IMR-90 (cell line): ENCODE measurements around the gene PLD5. TPM values are rescaled to one million over a fixed set of nuclear protein-coding genes. Genes with fewer than 3 reads are reported as not detected.

Source experiments
- ATAC-seq: fragments of 200-7000 bp; cut with Tn5 transposase; 2 replicates; pipeline ENCODE4 v1.9.1; 2020; ENCODE audit warnings: low read depth, mild to moderate bottlenecking, moderate library complexity
- BruUV-seq: library from RNA; stranded (reverse); fragments of 400-500 nt; replicated peaks from 2 replicates; lab custom pipeline; 2021; lab: Mats Ljungman, UMichigan
- CTCF ChIA-PET: fragments of 300-600 bp; formaldehyde crosslinking; extraction: SDS; loops from one replicate; lab custom pipeline; 2021; ENCODE audit warnings: antibody characterized with exemption; lab: Yijun Ruan, JAX
- POLR2A ChIA-PET: fragments of 300-600 bp; sonication (Branson Sonifier 250); formaldehyde crosslinking; loops from one replicate; lab custom pipeline; 2022; ENCODE audit warnings: antibody characterized with exemption; ENCODE audit not compliant: unreplicated experiment; lab: Charles Lee
- DNase-seq: peaks from one replicate; pipeline ENCODE4 v3.0.0; 2013
- H2AFZ ChIP-seq: replicated peaks from 2 replicates; pipeline ENCODE3; 2013; ENCODE audit warnings: low read length, mild to moderate bottlenecking; ENCODE audit not compliant: poor library complexity
- H2AK5ac ChIP-seq: 2 replicates; pipeline ENCODE4 v1.6.1; 2013; ENCODE audit warnings: low read depth, low read length, inconsistent platforms
- H2AK9ac ChIP-seq: replicated peaks from 2 replicates; pipeline ENCODE3; 2013; ENCODE audit warnings: mild to moderate bottlenecking, low read depth, low read length, moderate library complexity; ENCODE audit not compliant: poor library complexity
- H2BK120ac ChIP-seq: 2 replicates; pipeline ENCODE4 v1.6.1; 2013; ENCODE audit warnings: low read depth, low read length, inconsistent platforms
- H2BK15ac ChIP-seq: 3 replicates; pipeline ENCODE4 v1.6.1; 2013; ENCODE audit warnings: low read depth, low read length, inconsistent platforms
- H2BK20ac ChIP-seq: 2 replicates; pipeline ENCODE4 v1.6.1; 2013; ENCODE audit warnings: low read depth, mild to moderate bottlenecking, inconsistent platforms, low read length, moderate library complexity
- H2BK5ac ChIP-seq: 2 replicates; pipeline ENCODE4 v1.6.1; 2013; ENCODE audit warnings: mild to moderate bottlenecking, low read depth, low read length, inconsistent platforms; ENCODE audit not compliant: poor library complexity, severe bottlenecking
- H3K14ac ChIP-seq: replicated peaks from 2 replicates; pipeline ENCODE4 v1.6.1; 2013; ENCODE audit warnings: low read depth, low read length, inconsistent platforms
- H3K18ac ChIP-seq: 2 replicates; pipeline ENCODE4 v1.6.1; 2013; ENCODE audit warnings: low read depth, low read length, control low read depth
- H3K23ac ChIP-seq: 2 replicates; pipeline ENCODE4 v1.6.1; 2013; ENCODE audit warnings: low read depth, low read length, inconsistent platforms
- H3K27ac ChIP-seq: 2 replicates; pipeline ENCODE4 v1.5.1; 2013; ENCODE audit warnings: mild to moderate bottlenecking, control low read depth, low read length; ENCODE audit not compliant: insufficient read depth
- H3K27me3 ChIP-seq: 2 replicates; pipeline ENCODE4 v1.6.1; 2013; ENCODE audit warnings: low read length; ENCODE audit not compliant: control insufficient read depth, insufficient read depth
- H3K36me3 ChIP-seq: 2 replicates; pipeline ENCODE4 v1.6.1; 2013; ENCODE audit warnings: low read length, mixed read lengths; ENCODE audit not compliant: control insufficient read depth, insufficient read depth
- H3K4ac ChIP-seq: 2 replicates; pipeline ENCODE4 v1.6.1; 2013; ENCODE audit warnings: low read depth, low read length, inconsistent platforms
- H3K4me1 ChIP-seq: 2 replicates; pipeline ENCODE4 v1.6.1; 2013; ENCODE audit warnings: low read length, mixed read lengths; ENCODE audit not compliant: control insufficient read depth, insufficient read depth
- H3K4me2 ChIP-seq: 2 replicates; pipeline ENCODE4 v1.6.1; 2013; ENCODE audit warnings: low read depth, mild to moderate bottlenecking, control low read depth, low read length, moderate library complexity
- H3K4me3 ChIP-seq: 2 replicates; pipeline ENCODE4 v1.5.1; 2013; ENCODE audit warnings: low read depth, mild to moderate bottlenecking, control low read depth, low read length, moderate library complexity; ENCODE audit not compliant: insufficient read depth
- H3K56ac ChIP-seq: 2 replicates; pipeline ENCODE4 v1.6.1; 2013; ENCODE audit warnings: low read length, inconsistent platforms; ENCODE audit not compliant: insufficient read depth; ENCODE audit errors: extremely low read depth
- H3K79me1 ChIP-seq, 2 experiments: 2 replicates each; pipeline ENCODE4 v1.6.1; 2013; ENCODE audit warnings: low read length in 2 of 2, inconsistent platforms in 1 of 2, low read depth in 1 of 2
- H3K9ac ChIP-seq: 2 replicates; pipeline ENCODE4 v1.6.1; 2013; ENCODE audit warnings: low read depth, low read length, control low read depth
- H3K9me1 ChIP-seq: 2 replicates; pipeline ENCODE4 v1.6.1; 2013; ENCODE audit warnings: low read length, inconsistent platforms; ENCODE audit not compliant: insufficient read depth
- H3K9me3 ChIP-seq: 2 replicates; pipeline ENCODE4 v1.6.1; 2013; ENCODE audit warnings: low read length; ENCODE audit not compliant: control insufficient read depth, insufficient read depth
- H4K20me1 ChIP-seq: 2 replicates; pipeline ENCODE4 v1.6.1; 2013; ENCODE audit warnings: low read length, inconsistent platforms; ENCODE audit not compliant: insufficient read depth
- H4K5ac ChIP-seq: 2 replicates; pipeline ENCODE4 v1.6.1; 2013; ENCODE audit warnings: mild to moderate bottlenecking, low read depth, low read length, control low read depth
- H4K8ac ChIP-seq, 2 experiments: 2 replicates each; pipeline ENCODE4 v1.6.1; 2013; ENCODE audit warnings: low read depth in 2 of 2, low read length in 2 of 2, control low read depth in 1 of 2, inconsistent platforms in 1 of 2
- H4K91ac ChIP-seq: 2 replicates; pipeline ENCODE4 v1.6.1; 2013; ENCODE audit warnings: low read depth, low read length, inconsistent platforms; ENCODE audit not compliant: insufficient read depth
- BHLHE40 ChIP-seq: fragments of 150-350 bp; IDR thresholded peaks from 2 replicates; pipeline ENCODE4 v1.6.1; 2016; ENCODE audit warnings: mild to moderate bottlenecking, low read depth, low read length
- CEBPB ChIP-seq: IDR thresholded peaks from 2 replicates; pipeline ENCODE4 v1.6.1; 2012; ENCODE audit warnings: low read depth, low read length, improper control_type of control experiment
- CHD1 ChIP-seq: IDR thresholded peaks from 2 replicates; pipeline ENCODE4 v1.6.1; 2012; ENCODE audit warnings: low read depth, low read length, improper control_type of control experiment
- FOS ChIP-seq: fragments of 150-350 bp; IDR thresholded peaks from 2 replicates; pipeline ENCODE4 v1.6.1; 2016; ENCODE audit warnings: low read depth, low read length
- MAFK ChIP-seq: IDR thresholded peaks from 2 replicates; pipeline ENCODE4 v1.6.1; 2012; ENCODE audit warnings: low read depth, low read length, improper control_type of control experiment
- NFE2L2 ChIP-seq: fragments of 150-350 bp; IDR thresholded peaks from 2 replicates; pipeline ENCODE4 v1.6.1; 2016; ENCODE audit warnings: low read depth, mild to moderate bottlenecking, low read length
- POLR2A ChIP-seq: IDR thresholded peaks from 2 replicates; pipeline ENCODE4 v1.6.1; 2012; ENCODE audit warnings: mild to moderate bottlenecking, low read depth, low read length
- RCOR1 ChIP-seq: IDR thresholded peaks from 2 replicates; pipeline ENCODE4 v1.6.1; 2012; ENCODE audit warnings: mild to moderate bottlenecking, low read length, improper control_type of control experiment; ENCODE audit not compliant: insufficient replicate concordance
- RFX5 ChIP-seq: IDR thresholded peaks from 2 replicates; pipeline ENCODE4 v1.8.0; 2012; ENCODE audit warnings: low read depth, mild to moderate bottlenecking, low read length, moderate library complexity
- SMC3 ChIP-seq: fragments of 150-350 bp; IDR thresholded peaks from 2 replicates; pipeline ENCODE4 v1.6.1; 2016; ENCODE audit warnings: low read depth, mild to moderate bottlenecking, antibody characterized with exemption, low read length, moderate library complexity
- USF2 ChIP-seq: fragments of 150-350 bp; IDR thresholded peaks from 2 replicates; pipeline ENCODE4 v1.6.1; 2017; ENCODE audit warnings: mild to moderate bottlenecking, antibody characterized with exemption, low read length, low read depth
- WGBS, 2 experiments: methylation state at CpG; one replicate each; pipeline versions ENCODE4 v1.1.5 to v1.1.7; 2013; ENCODE audit warnings: missing lambda C conversion rate in 2 of 2; ENCODE audit not compliant: insufficient read length in 1 of 2; ENCODE audit errors: extremely low coverage in 2 of 2; 5-methylcytosine and 5-hydroxymethylcytosine counted together
- dilution Hi-C: fragments of 300-500 bp; cut with HindIII; formaldehyde crosslinking; loops from one replicate; pipeline ENCODE4 v1.14.3; 2018; ENCODE audit warnings: low sequenced_read_pairs; ENCODE audit not compliant: unreplicated experiment
- in situ Hi-C: fragments of 300-500 bp; cut with MboI; formaldehyde crosslinking; loops from 3 replicates; pipeline ENCODE4 v1.14.3; 2019; ENCODE audit warnings: low sequenced_read_pairs, inconsistent platforms, mixed read lengths
- intact Hi-C: fragments of 100-400 bp; cut with micrococcal nuclease; formaldehyde crosslinking; loops from 2 replicates; pipeline ENCODE4 v1.10.0; 2022
- polyA plus RNA-seq, 3 experiments: library from polyadenylated mRNA; depleted of rRNA; stranded (reverse); fragments of >200 nt; gene quantifications; 2 replicates each; pipeline ENCODE4 v1.2.3, GENCODE V29; 2012; ENCODE audit warnings: low replicate concordance in 1 of 3
- total RNA-seq: library from RNA; depleted of rRNA; stranded (reverse); fragments of >200 nt; gene quantifications from 2 replicates; pipeline ENCODE4 v1.2.3, GENCODE V29; 2012
- TF ChIP-seq, protein P1 (sequence below): fragments of 150-350 bp; IDR thresholded peaks from 2 replicates; pipeline ENCODE4 v1.6.1; 2016; ENCODE audit warnings: low read depth, mild to moderate bottlenecking, low read length, moderate library complexity, borderline replicate concordance
- TF ChIP-seq, protein P2 (sequence below): conservative IDR thresholded peaks from 2 replicates; pipeline ENCODE4 v1.5.1; 2012; ENCODE audit warnings: mild to moderate bottlenecking, low read depth, low read length, improper control_type of control experiment

The PLD5 gene
- total and polyA plus RNA-seq, 2 of the 4 experiments (the other 2 are of a cell fraction): not detected

- TF ChIP-seq MAFK: no peak
These were observed 22.6 kb upstream of the PLD5 start (continued) for GRCh38 chr1:242546849-242547729.

DNA sequence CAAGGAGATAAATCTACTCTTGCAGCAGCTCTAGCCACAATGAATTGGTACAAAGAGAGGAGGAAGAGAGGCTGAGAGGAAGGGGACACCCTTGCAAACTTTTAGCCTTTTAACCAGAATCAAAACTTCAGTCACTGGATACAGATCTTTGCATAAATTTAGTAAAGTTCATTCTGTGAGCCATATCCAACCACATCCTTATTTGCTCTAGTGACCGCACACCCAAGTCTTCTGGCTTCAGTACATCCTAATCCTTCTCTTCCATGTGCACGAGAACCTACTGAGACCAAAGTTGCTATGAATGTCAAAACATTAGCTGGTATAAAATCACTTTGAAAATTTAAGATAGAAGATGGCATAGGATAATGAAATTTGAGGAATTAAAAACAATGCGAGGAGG is 21.9 kb upstream of the PLD5 start:
- no peak overlapping the region for H4K91ac ChIP-seq
- no peak overlapping the region for H3K4ac ChIP-seq
- intact Hi-C loops: no loop called here
- H3K27me3 ChIP-seq: no peaks in the 10 kb centered on the region
- no peak for DNase-seq
- no peak overlapping the region for H2AK9ac ChIP-seq
- 0 out of 2 replicates have a peak, but pooled peaks cover 7% of the 10 kb centered on the region for H3K9me3 ChIP-seq
- WGBS, 2 experiments: no CpG with 5 or more reads among the region's 3 CpGs
- H2BK120ac ChIP-seq: no peak overlapping the region
- no peak overlapping the region for H2BK5ac ChIP-seq
- no peak overlapping the region for H2BK15ac ChIP-seq
- ChIA-PET POLR2A (no interaction called here), CTCF (no interaction called here)
- no peak overlapping the region for H2AK5ac ChIP-seq
- no peak overlapping the region for H3K9ac ChIP-seq
- H3K4me2 ChIP-seq: no peak overlapping the region
- no peak overlapping the region for H3K14ac ChIP-seq
- in situ Hi-C loops: no loop called here
- no peak overlapping the region for H3K4me3 ChIP-seq
- no peak overlapping the region for H3K27ac ChIP-seq
- no peaks in the 10 kb centered on the region for H4K20me1 ChIP-seq
- dilution Hi-C loops: no loop called here
- H3K79me1 ChIP-seq: no peaks in the 10 kb centered on the region
- no peak overlapping the region for H3K56ac ChIP-seq
- no peak for ATAC-seq
- H3K23ac ChIP-seq: no peak overlapping the region
- no peak overlapping the region for H3K18ac ChIP-seq
- no peak overlapping the region for H2AFZ ChIP-seq
- H4K8ac ChIP-seq: no peak overlapping the region
- H4K5ac ChIP-seq: no peak overlapping the region
- H3K36me3 ChIP-seq: no peaks in the 10 kb centered on the region
- H3K9me1 ChIP-seq: no peaks in the 10 kb centered on the region
- no TSS peak for BruUV-seq
- H2BK20ac ChIP-seq: no peak overlapping the region
- H3K4me1 ChIP-seq: no peaks in the 10 kb centered on the region
- no peak for TF ChIP-seq POLR2A
- TF ChIP-seq RFX5: no peak
- no peak for TF ChIP-seq USF2
- no peak for TF ChIP-seq BHLHE40
- TF ChIP-seq CEBPB: no peak
- TF ChIP-seq FOS: no peak
- no peak for TF ChIP-seq SMC3
- TF ChIP-seq, protein P1, sequence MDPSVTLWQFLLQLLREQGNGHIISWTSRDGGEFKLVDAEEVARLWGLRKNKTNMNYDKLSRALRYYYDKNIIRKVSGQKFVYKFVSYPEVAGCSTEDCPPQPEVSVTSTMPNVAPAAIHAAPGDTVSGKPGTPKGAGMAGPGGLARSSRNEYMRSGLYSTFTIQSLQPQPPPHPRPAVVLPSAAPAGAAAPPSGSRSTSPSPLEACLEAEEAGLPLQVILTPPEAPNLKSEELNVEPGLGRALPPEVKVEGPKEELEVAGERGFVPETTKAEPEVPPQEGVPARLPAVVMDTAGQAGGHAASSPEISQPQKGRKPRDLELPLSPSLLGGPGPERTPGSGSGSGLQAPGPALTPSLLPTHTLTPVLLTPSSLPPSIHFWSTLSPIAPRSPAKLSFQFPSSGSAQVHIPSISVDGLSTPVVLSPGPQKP: no peak
- TF ChIP-seq NFE2L2: no peak
- TF ChIP-seq RCOR1: no peak
- no peak for TF ChIP-seq MAFK
- no peak for TF ChIP-seq CHD1
- TF ChIP-seq, protein P2, sequence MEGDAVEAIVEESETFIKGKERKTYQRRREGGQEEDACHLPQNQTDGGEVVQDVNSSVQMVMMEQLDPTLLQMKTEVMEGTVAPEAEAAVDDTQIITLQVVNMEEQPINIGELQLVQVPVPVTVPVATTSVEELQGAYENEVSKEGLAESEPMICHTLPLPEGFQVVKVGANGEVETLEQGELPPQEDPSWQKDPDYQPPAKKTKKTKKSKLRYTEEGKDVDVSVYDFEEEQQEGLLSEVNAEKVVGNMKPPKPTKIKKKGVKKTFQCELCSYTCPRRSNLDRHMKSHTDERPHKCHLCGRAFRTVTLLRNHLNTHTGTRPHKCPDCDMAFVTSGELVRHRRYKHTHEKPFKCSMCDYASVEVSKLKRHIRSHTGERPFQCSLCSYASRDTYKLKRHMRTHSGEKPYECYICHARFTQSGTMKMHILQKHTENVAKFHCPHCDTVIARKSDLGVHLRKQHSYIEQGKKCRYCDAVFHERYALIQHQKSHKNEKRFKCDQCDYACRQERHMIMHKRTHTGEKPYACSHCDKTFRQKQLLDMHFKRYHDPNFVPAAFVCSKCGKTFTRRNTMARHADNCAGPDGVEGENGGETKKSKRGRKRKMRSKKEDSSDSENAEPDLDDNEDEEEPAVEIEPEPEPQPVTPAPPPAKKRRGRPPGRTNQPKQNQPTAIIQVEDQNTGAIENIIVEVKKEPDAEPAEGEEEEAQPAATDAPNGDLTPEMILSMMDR: no peak
